Activated naive CD4-positive, alpha-beta T cell treated with anti-CD3 and anti-CD28 coated beads, Interleukin-2, amount 10 ng/mL, durations not matched to agents 7 days and 5 days (primary cell): Measurements from ENCODE around the gene NMBR.
"Not testable (repeated sequence)": the region's sequence is repeated elsewhere in the genome, so short reads cannot be mapped to it uniquely, and the experiment has no call there.

Experiments
- CTCF ChIA-PET: fragments of 350-600 bp; sonication (Branson Sonifier 250); formaldehyde crosslinking; loops from one replicate; lab custom pipeline; 2021; ENCODE audit warnings: antibody characterized with exemption; lab: Charles Lee
- DNase-seq: peaks from one replicate; pipeline ENCODE4 v3.0.0-alpha.2; 2020
- H3K27ac Mint-ChIP-seq: one replicate; pipeline ENCODE4 v1.8.0; 2021; ENCODE audit warnings: mild to moderate bottlenecking, moderate library complexity, mixed read lengths
- H3K27me3 Mint-ChIP-seq: one replicate; pipeline ENCODE4 v1.8.0; 2021; ENCODE audit warnings: mild to moderate bottlenecking, mixed read lengths
- H3K36me3 Mint-ChIP-seq: one replicate; pipeline ENCODE4 v1.8.0; 2021; ENCODE audit warnings: mixed read lengths
- H3K4me1 Mint-ChIP-seq: one replicate; pipeline ENCODE4 v1.8.0; 2021; ENCODE audit warnings: mixed read lengths
- H3K4me3 Mint-ChIP-seq: one replicate; pipeline ENCODE4 v1.8.0; 2021; ENCODE audit warnings: mild to moderate bottlenecking, moderate library complexity, mixed read lengths
- H3K9me3 Mint-ChIP-seq: one replicate; pipeline ENCODE4 v1.8.0; 2021; ENCODE audit warnings: mixed read lengths

The NMBR gene

GRCh38 chr6:142172758-142173157 is 25.8 kb upstream of the NMBR start:
- H3K9me3 Mint-ChIP-seq: peaks cover under 1% of the 10 kb centered on the region
- no peaks in the 10 kb centered on the region for H3K4me1 Mint-ChIP-seq
- peak overlapping the region; percentile 15 for H3K27ac Mint-ChIP-seq
- H3K27me3 Mint-ChIP-seq: no peaks in the 10 kb centered on the region
- H3K36me3 Mint-ChIP-seq: peaks cover 50% of the 10 kb centered on the region
- no peak for DNase-seq
- no peak overlapping the region for H3K4me3 Mint-ChIP-seq
- CTCF ChIA-PET: no interaction called here

GRCh38 chr6:142171351-142171750 is 24.4 kb upstream of the NMBR start:
- Mint-ChIP-seq H3K9me3 (no peaks in the 10 kb centered on the region), H3K4me3 (no peak overlapping the region), H3K36me3 (peaks cover 44% of the 10 kb centered on the region), H3K4me1 (no peaks in the 10 kb centered on the region), H3K27me3 (no peaks in the 10 kb centered on the region), H3K27ac (no peak overlapping the region)
- DNase-seq: no peak
- CTCF ChIA-PET: no interaction called here

- Mint-ChIP-seq H3K27me3 (no peaks in the 10 kb centered on the region), H3K27ac (no peak overlapping the region), H3K4me1 (no peaks in the 10 kb centered on the region), H3K9me3 (no peaks in the 10 kb centered on the region), H3K4me3 (no peak overlapping the region), H3K36me3 (peaks cover 16% of the 10 kb centered on the region)
- CTCF ChIA-PET: interaction anchor here (1.3 kb wide), 1 partner anchor 12 kb away, joined by 7 read pairs; no protein-coding TSS in a partner anchor
- no peak for DNase-seq
Observed at GRCh38 chr6:142167486-142167885, 20.6 kb upstream of the NMBR start.

- Mint-ChIP-seq H3K27me3 (no peaks in the 10 kb centered on the region), H3K4me1 (no peaks in the 10 kb centered on the region), H3K36me3 (peaks cover 13% of the 10 kb centered on the region), H3K9me3 (no peaks in the 10 kb centered on the region), H3K27ac (no peak overlapping the region), H3K4me3 (no peak overlapping the region)
- DNase-seq: no peak
- CTCF ChIA-PET: interaction anchor here (1.0 to 1.3 kb wide), 2 partner anchors 11 to 18 kb away, joined by 3 to 7 read pairs; no protein-coding TSS in a partner anchor
Observed at GRCh38 chr6:142167071-142167470, 20.1 kb upstream of the NMBR start.

- Mint-ChIP-seq H3K4me1 (no peaks in the 10 kb centered on the region), H3K27ac (no peak overlapping the region)
- CTCF ChIA-PET: interaction anchor here (1.0 to 1.5 kb wide), 3 partner anchors 10 to 43 kb away, joined by 4 to 5 read pairs (median 4); no protein-coding TSS in a partner anchor
Observed at GRCh38 chr6:142165227-142165626, 18.3 kb upstream of the NMBR start.

GRCh38 chr6:142162780-142163179 is 15.9 kb upstream of the NMBR start:
- no peaks in the 10 kb centered on the region for H3K4me1 Mint-ChIP-seq
- DNase-seq: no peak
- H3K27ac Mint-ChIP-seq: no peak overlapping the region
- no peak overlapping the region for H3K4me3 Mint-ChIP-seq
- no peaks in the 10 kb centered on the region for H3K9me3 Mint-ChIP-seq
- peaks cover 4% of the 10 kb centered on the region for H3K36me3 Mint-ChIP-seq
- no peaks in the 10 kb centered on the region for H3K27me3 Mint-ChIP-seq
- CTCF ChIA-PET: no interaction called here

More at GRCh38 chr6:142165227-142165626, 18.3 kb upstream of the NMBR start:
- Mint-ChIP-seq H3K36me3 (peaks cover 9% of the 10 kb centered on the region), H3K9me3 (no peaks in the 10 kb centered on the region), H3K4me3 (no peak overlapping the region), H3K27me3 (no peaks in the 10 kb centered on the region)
- no peak for DNase-seq

GRCh38 chr6:142156758-142157068 is 9.8 kb upstream of the NMBR start:
- CTCF ChIA-PET: interaction anchor here (0.9 to 2.6 kb wide), 15 partner anchors 9 to 1298 kb away, joined by 3 to 18 read pairs (median 4); partner anchors contain the start of genes NMBR and VTA1
- H3K27ac Mint-ChIP-seq, H3K9me3 Mint-ChIP-seq, H3K36me3 Mint-ChIP-seq, H3K4me3 Mint-ChIP-seq, H3K27me3 Mint-ChIP-seq, DNase-seq: not testable (repeated sequence)
- peaks cover 11% of the 10 kb centered on the region for H3K4me1 Mint-ChIP-seq

GRCh38 chr6:142155895-142156757 is 9.2 kb upstream of the NMBR start:
- no peak overlapping the region for H3K27ac Mint-ChIP-seq
- CTCF ChIA-PET: interaction anchor here (0.9 to 2.6 kb wide), 16 partner anchors 8 to 1299 kb away, joined by 3 to 18 read pairs (median 4); partner anchors contain the start of genes NMBR and VTA1
- H3K4me1 Mint-ChIP-seq: peaks cover 11% of the 10 kb centered on the region
- no peaks in the 10 kb centered on the region for H3K9me3 Mint-ChIP-seq
- H3K4me3 Mint-ChIP-seq: no peak overlapping the region
- H3K27me3 Mint-ChIP-seq: no peaks in the 10 kb centered on the region
- H3K36me3 Mint-ChIP-seq: no peaks in the 10 kb centered on the region
- DNase-seq: no peak

GRCh38 chr6:142155091-142155490 is 8.2 kb upstream of the NMBR start:
- Mint-ChIP-seq H3K4me1 (peaks cover 15% of the 10 kb centered on the region), H3K36me3 (peaks cover 10% of the 10 kb centered on the region), H3K9me3 (no peaks in the 10 kb centered on the region), H3K27ac (no peak overlapping the region), H3K4me3 (no peak overlapping the region), H3K27me3 (no peaks in the 10 kb centered on the region)
- no peak for DNase-seq
- CTCF ChIA-PET: interaction anchor here (1.3 to 2.6 kb wide), 8 partner anchors 9 to 318 kb away, joined by 3 to 18 read pairs (median 6); no protein-coding TSS in a partner anchor

- H3K9me3 Mint-ChIP-seq: no peaks in the 10 kb centered on the region
- DNase-seq: no peak
- H3K27ac Mint-ChIP-seq: no peak overlapping the region
- H3K27me3 Mint-ChIP-seq: no peaks in the 10 kb centered on the region
- H3K4me1 Mint-ChIP-seq: peaks cover 23% of the 10 kb centered on the region
- CTCF ChIA-PET: interaction anchor here (1.3 to 2.2 kb wide), 3 partner anchors 10 to 54 kb away, joined by 3 to 5 read pairs (median 3); no protein-coding TSS in a partner anchor
- H3K36me3 Mint-ChIP-seq: peaks cover 15% of the 10 kb centered on the region
- H3K4me3 Mint-ChIP-seq: no peak overlapping the region
Observed at GRCh38 chr6:142154336-142154735, 7.4 kb upstream of the NMBR start.

- Mint-ChIP-seq H3K9me3 (no peaks in the 10 kb centered on the region), H3K36me3 (peaks cover 20% of the 10 kb centered on the region), H3K4me3 (no peak overlapping the region), H3K4me1 (peaks cover 33% of the 10 kb centered on the region), H3K27me3 (no peaks in the 10 kb centered on the region), H3K27ac (no peak overlapping the region)
- no peak for DNase-seq
- CTCF ChIA-PET: interaction anchor here (0.6 kb wide), 1 partner anchor 167 kb away, joined by 3 read pairs; no protein-coding TSS in a partner anchor
Observed at GRCh38 chr6:142153196-142153595, 6.3 kb upstream of the NMBR start.

- no peaks in the 10 kb centered on the region for H3K27me3 Mint-ChIP-seq
- CTCF ChIA-PET: interaction anchor here (0.6 kb wide), 1 partner anchor 167 kb away, joined by 3 read pairs; no protein-coding TSS in a partner anchor
- H3K27ac Mint-ChIP-seq: no peak overlapping the region
- H3K4me1 Mint-ChIP-seq: peaks cover 38% of the 10 kb centered on the region
- peaks cover 21% of the 10 kb centered on the region for H3K36me3 Mint-ChIP-seq
- no peak overlapping the region for H3K4me3 Mint-ChIP-seq
- no peaks in the 10 kb centered on the region for H3K9me3 Mint-ChIP-seq
- DNase-seq: no peak
Observed at GRCh38 chr6:142152746-142153145, 5.8 kb upstream of the NMBR start.

GRCh38 chr6:142141531-142141930 is 5.4 kb downstream of the NMBR start:
- H3K27me3 Mint-ChIP-seq, H3K4me3 Mint-ChIP-seq, H3K9me3 Mint-ChIP-seq, DNase-seq, H3K4me1 Mint-ChIP-seq, CTCF ChIA-PET, H3K36me3 Mint-ChIP-seq, H3K27ac Mint-ChIP-seq: not testable (repeated sequence)

GRCh38 chr6:142138876-142139275 is 8.0 kb downstream of the NMBR start:
- Mint-ChIP-seq H3K27ac (no peak overlapping the region), H3K4me3 (no peak overlapping the region), H3K27me3 (no peaks in the 10 kb centered on the region), H3K9me3 (no peaks in the 10 kb centered on the region), H3K36me3 (no peaks in the 10 kb centered on the region), H3K4me1 (no peaks in the 10 kb centered on the region)
- CTCF ChIA-PET: interaction anchor here (0.9 kb wide), 1 partner anchor 17 kb away, joined by 3 read pairs; no protein-coding TSS in a partner anchor
- no peak for DNase-seq
